H9 (cell line): Measurements from ENCODE around the gene ADAMTSL3. TPM values are rescaled to one million over a fixed set of nuclear protein-coding genes. Genes with fewer than 3 reads are reported as not detected.

ENCODE experiments used
- DNase-seq: peaks from one replicate; pipeline ENCODE4 v3.0.0-alpha.2; 2017
- H2AFZ ChIP-seq: one replicate; pipeline ENCODE4 v1.6.1; 2013; ENCODE audit warnings: mild to moderate bottlenecking, low read length, control low read depth, moderate library complexity
- H2AK5ac ChIP-seq: 2 replicates; pipeline ENCODE4 v1.6.1; 2013; ENCODE audit warnings: low read length, control low read depth, mixed read lengths; ENCODE audit not compliant: insufficient read length
- H2BK120ac ChIP-seq: one replicate; pipeline ENCODE4 v1.6.1; 2013; ENCODE audit warnings: low read depth, mild to moderate bottlenecking, low read length, control low read depth, inconsistent platforms; ENCODE audit not compliant: poor library complexity, severe bottlenecking
- H2BK12ac ChIP-seq: 2 replicates; pipeline ENCODE4 v1.6.1; 2013; ENCODE audit warnings: low read length, control low read depth, mixed read lengths, low read depth; ENCODE audit not compliant: insufficient read length
- H2BK15ac ChIP-seq: 2 replicates; pipeline ENCODE4 v1.6.1; 2013; ENCODE audit warnings: low read depth, low read length, control low read depth
- H2BK20ac ChIP-seq: one replicate; pipeline ENCODE4 v1.6.1; 2013; ENCODE audit warnings: low read depth, mild to moderate bottlenecking, low read length, control low read depth, inconsistent platforms; ENCODE audit not compliant: poor library complexity, severe bottlenecking
- H2BK5ac ChIP-seq: 2 replicates; pipeline ENCODE4 v1.6.1; 2013; ENCODE audit warnings: low read length, control low read depth, mixed read lengths; ENCODE audit not compliant: insufficient read length
- H3K14ac ChIP-seq: 2 replicates; pipeline ENCODE4 v1.6.1; 2013; ENCODE audit warnings: low read length, control low read depth; ENCODE audit not compliant: insufficient read depth
- H3K18ac ChIP-seq: 2 replicates; pipeline ENCODE4 v1.6.1; 2013; ENCODE audit warnings: low read depth, mild to moderate bottlenecking, mixed read lengths, low read length, control low read depth; ENCODE audit not compliant: insufficient read length
- H3K23ac ChIP-seq: 2 replicates; pipeline ENCODE4 v1.6.1; 2013; ENCODE audit warnings: low read length, control low read depth, mixed read lengths, low read depth; ENCODE audit not compliant: insufficient read length
- H3K23me2 ChIP-seq: 2 replicates; pipeline ENCODE4 v1.6.1; 2013; ENCODE audit warnings: low read depth, mild to moderate bottlenecking, mixed read lengths, low read length, control low read depth; ENCODE audit not compliant: insufficient read length, poor library complexity, severe bottlenecking
- H3K27ac ChIP-seq: 2 replicates; pipeline ENCODE4 v1.5.1; 2013; ENCODE audit warnings: low read length, control low read depth, mixed read lengths, low read depth; ENCODE audit not compliant: insufficient read length
- H3K27me3 ChIP-seq: 2 replicates; pipeline ENCODE4 v1.6.1; 2013; ENCODE audit warnings: low read length, control low read depth, inconsistent platforms; ENCODE audit not compliant: insufficient read depth
- H3K4ac ChIP-seq: 2 replicates; pipeline ENCODE4 v1.6.1; 2013; ENCODE audit warnings: low read depth, mild to moderate bottlenecking, control low read depth, inconsistent platforms, low read length, moderate library complexity
- H3K4me1 ChIP-seq: 2 replicates; pipeline ENCODE4 v1.6.1; 2013; ENCODE audit warnings: low read length, control low read depth, inconsistent platforms; ENCODE audit not compliant: insufficient read depth
- H3K4me2 ChIP-seq: 2 replicates; pipeline ENCODE4 v1.6.1; 2013; ENCODE audit warnings: low read length, control low read depth, mixed read lengths; ENCODE audit not compliant: insufficient read length, insufficient read depth
- H3K56ac ChIP-seq: 2 replicates; pipeline ENCODE4 v1.6.1; 2013; ENCODE audit warnings: low read depth, mild to moderate bottlenecking, mixed read lengths, low read length, control low read depth; ENCODE audit not compliant: insufficient read length
- H3K79me1 ChIP-seq: 2 replicates; pipeline ENCODE4 v1.6.1; 2013; ENCODE audit warnings: low read depth, mild to moderate bottlenecking, moderate library complexity, low read length, control low read depth, inconsistent platforms; ENCODE audit not compliant: insufficient read depth, poor library complexity, severe bottlenecking
- H3K79me2 ChIP-seq: 2 replicates; pipeline ENCODE4 v1.6.1; 2013; ENCODE audit warnings: low read length, control low read depth, inconsistent platforms; ENCODE audit not compliant: insufficient read depth
- H3K9ac ChIP-seq: 2 replicates; pipeline ENCODE4 v1.6.1; 2013; ENCODE audit warnings: low read length, control low read depth, mixed read lengths; ENCODE audit not compliant: insufficient read length; ENCODE audit errors: extremely low read depth
- H3K9me3 ChIP-seq: one replicate; pipeline ENCODE4 v1.6.1; 2013; ENCODE audit warnings: low read depth, low read length, inconsistent platforms; ENCODE audit not compliant: control insufficient read depth
- H3T11ph ChIP-seq: one replicate; pipeline ENCODE4 v1.6.1; 2013; ENCODE audit warnings: mild to moderate bottlenecking, low read length, control low read depth, inconsistent platforms
- H4K20me1 ChIP-seq: one replicate; pipeline ENCODE4 v1.6.1; 2013; ENCODE audit not compliant: control insufficient read depth, insufficient read length, insufficient read depth
- H4K5ac ChIP-seq: 2 replicates; pipeline ENCODE4 v1.6.1; 2013; ENCODE audit warnings: low read depth, mild to moderate bottlenecking, mixed read lengths, low read length, control low read depth; ENCODE audit not compliant: insufficient read length
- H4K8ac ChIP-seq: replicated peaks from 2 replicates; pipeline ENCODE4 v1.6.1; 2013; ENCODE audit warnings: low read length, control low read depth, mixed read lengths, low read depth; ENCODE audit not compliant: insufficient read length
- H4K91ac ChIP-seq: 2 replicates; pipeline ENCODE4 v1.6.1; 2013; ENCODE audit warnings: low read depth, mild to moderate bottlenecking, moderate library complexity, mixed read lengths, low read length, control low read depth; ENCODE audit not compliant: insufficient read length
- H3K27ac Mint-ChIP-seq, 3 experiments: 2 replicates in 2 of 3; 3 replicates in 1 of 3; pipeline ENCODE4 v1.8.0; 2020 to 2021; ENCODE audit warnings: mixed read lengths in 3 of 3, mild to moderate bottlenecking in 1 of 3, moderate library complexity in 1 of 3
- H3K27me3 Mint-ChIP-seq: 2 replicates; pipeline ENCODE4 v1.8.0; 2021; ENCODE audit warnings: low read depth, mild to moderate bottlenecking, moderate library complexity, mixed read lengths
- H3K36me3 Mint-ChIP-seq, 3 experiments: 2 replicates in 2 of 3; 3 replicates in 1 of 3; pipeline ENCODE4 v1.8.0; 2020 to 2021; ENCODE audit warnings: low read depth in 3 of 3, mixed read lengths in 3 of 3; ENCODE audit not compliant: insufficient read depth in 1 of 3
- H3K4me1 Mint-ChIP-seq, 2 experiments: 2 replicates each; pipeline ENCODE4 v1.8.0; 2020; ENCODE audit warnings: mixed read lengths in 2 of 2
- H3K4me3 Mint-ChIP-seq, 2 experiments: 2 replicates in 1 of 2; 3 replicates in 1 of 2; pipeline ENCODE4 v1.8.0; 2020 to 2021; ENCODE audit warnings: mild to moderate bottlenecking in 2 of 2, mixed read lengths in 2 of 2, moderate library complexity in 1 of 2
- H3K9me3 Mint-ChIP-seq, 2 experiments: 2 replicates in 1 of 2; 3 replicates in 1 of 2; pipeline ENCODE4 v1.8.0; 2020; ENCODE audit warnings: mild to moderate bottlenecking in 2 of 2, mixed read lengths in 2 of 2, moderate library complexity in 1 of 2
- CTCF ChIP-seq: fragments of 200-600 bp; sonication (generic); conservative IDR thresholded peaks from 3 replicates; pipeline ENCODE4 v1.8.0; 2021; ENCODE audit warnings: antibody characterized with exemption, mild to moderate bottlenecking
- WGBS: extraction: QIAGEN DNeasy Blood & Tissue Kit; methylation state at CpG from one replicate; pipeline ENCODE4 v1.1.7; 2013; ENCODE audit warnings: missing lambda C conversion rate, low lambda C conversion rate, mixed read lengths; ENCODE audit not compliant: insufficient read length; ENCODE audit errors: extremely low coverage; 5-methylcytosine and 5-hydroxymethylcytosine counted together
- total RNA-seq: library from RNA; stranded (reverse); gene quantifications from 2 replicates; pipeline ENCODE4 v1.2.1, GENCODE V29; 2021

ADAMTSL3 gene
- total RNA-seq, 1 experiment from 2014 or later, result 0.39 TPM

- no peak overlapping the region for H3T11ph ChIP-seq
- peaks cover 0 to 6% (median 0%) of the 10 kb centered on the region in 3 experiments; a peak in 4 of 7 replicates for H3K36me3 Mint-ChIP-seq
- no peak overlapping the region for H2BK20ac ChIP-seq
- no peaks in the 10 kb centered on the region for H3K27me3 Mint-ChIP-seq
- no peaks in the 10 kb centered on the region for H3K23me2 ChIP-seq
- H3K14ac ChIP-seq, result no peak overlapping the region
- H3K27me3 ChIP-seq, result no peaks in the 10 kb centered on the region
- no peak overlapping the region for H4K8ac ChIP-seq
- H3K79me2 ChIP-seq, result no peaks in the 10 kb centered on the region
- H2AK5ac ChIP-seq, result no peak overlapping the region
- H3K27ac ChIP-seq, result no peak overlapping the region
- H3K4me1 ChIP-seq, result peaks cover 5% of the 10 kb centered on the region; the same call in 1 of the 2 replicates
- no peak overlapping the region for H2BK5ac ChIP-seq
- H3K4me3 Mint-ChIP-seq, result no peak overlapping the region
- H3K79me1 ChIP-seq, result no peaks in the 10 kb centered on the region
- no peak overlapping the region for H3K56ac ChIP-seq
- no peak overlapping the region for H3K18ac ChIP-seq
- H2BK120ac ChIP-seq, result no peak overlapping the region
- H3K9me3 ChIP-seq, result no peaks in the 10 kb centered on the region
- H3K27ac Mint-ChIP-seq, result no peak overlapping the region
- no peak overlapping the region for H2AFZ ChIP-seq
- H3K9me3 Mint-ChIP-seq, result peaks cover 11 to 12% of the 10 kb centered on the region in 2 experiments; a peak in 4 of 5 replicates
- H2BK15ac ChIP-seq, result no peak overlapping the region
- H3K4me2 ChIP-seq, result no peak overlapping the region
- no peak for DNase-seq
- no peak overlapping the region for H4K91ac ChIP-seq
- no peak for TF ChIP-seq CTCF
- no peak overlapping the region for H3K23ac ChIP-seq
- H3K4ac ChIP-seq, result no peak overlapping the region
- no peak overlapping the region for H3K9ac ChIP-seq
- no peak overlapping the region for H4K5ac ChIP-seq
- WGBS, result no CpG with 5 or more reads among the region's 3 CpGs
- no peak overlapping the region for H2BK12ac ChIP-seq
- H3K4me1 Mint-ChIP-seq, result peaks cover 12 to 14% of the 10 kb centered on the region in 2 experiments
- H4K20me1 ChIP-seq, result no peaks in the 10 kb centered on the region
Observed at GRCh38 chr15:83698294-83698693, 44.4 kb downstream of the ADAMTSL3 start.
